ENCODE measurements around the gene FURIN. TPM values are rescaled to one million over a fixed set of nuclear protein-coding genes. Genes with fewer than 3 reads are reported as not detected.
A peak's percentile ranks its signal among the peaks of the same experiment; 100 is the strongest.

FURIN gene
- total RNA-seq, 1 experiment from 2014 or later, result 62.0 TPM

GRCh38 chr15:90931828-90932659, 63.7 kb downstream of the FURIN start, which contains the start of gene HDDC3:
HDDC3 (minus strand) TSS chr15:90932549; CDS start chr15:90932540, 9 bp downstream.
- POLR2A ChIA-PET, result interaction anchor here (0.5 to 0.6 kb wide), 2 partner anchors 16 to 418 kb away, joined by 3 to 4 read pairs; no protein-coding TSS in a partner anchor
- H3K9me3 ChIP-seq (ENCODE audit: control insufficient read depth, insufficient read depth, low read depth, low read length), result no peaks in the 10 kb centered on the region

More at GRCh38 chr15:90931828-90932659, 63.7 kb downstream of the FURIN start, which contains the start of gene HDDC3:
- peaks cover 2% of the 10 kb centered on the region; the same call in 1 of the 2 replicates for H3K36me3 ChIP-seq (ENCODE audit: control insufficient read depth, insufficient read depth, low read length)
- H3K27me3 ChIP-seq (ENCODE audit: control insufficient read depth, insufficient read depth, low read length), result no peaks in the 10 kb centered on the region
- intact Hi-C loops (cut with micrococcal nuclease; ENCODE audit: unreplicated experiment) (no loop called here), in situ Hi-C loops (cut with HindIII; ENCODE audit: low pct_unique_long_range_greater_than_20kb, low sequenced_read_pairs) (no loop called here)
- ATAC-seq (peak; percentile 75), DNase-seq (ENCODE audit: low read depth, low spot score) (no peak)
- peak within 1 kb of the TSS; percentile 99 for H3K27ac ChIP-seq (ENCODE audit: low read length)
- peaks cover 29% of the 10 kb centered on the region for H3K4me1 ChIP-seq (ENCODE audit: control insufficient read depth, insufficient read depth, low read length)
- CTCF ChIA-PET, result interaction anchor here (0.5 to 3.1 kb wide), 15 partner anchors 8 to 389 kb away, joined by 3 to 16 read pairs (median 4); partner anchors contain the start of gene MAN2A2
- TF ChIP-seq TCF7L2 (IDR thresholded peaks at IDR 0.05; ENCODE audit: low read depth, low read length) (no peak), SIN3A (IDR thresholded peaks at IDR 0.05; ENCODE audit: borderline replicate concordance, insufficient read depth, low read depth, low read length) (0 out of 2 replicates have a peak, but pooled peaks have one; percentile 51), REST (IDR thresholded peaks at IDR 0.05; ENCODE audit: insufficient read depth in 1 of 2, low read depth in 2 of 2, low read length in 1 of 2) (peak in 1 of 2 experiments; percentile 63; a peak in 1 of 4 replicates), CTCF (IDR thresholded peaks at IDR 0.05) (peak; percentile 94), POLR2AphosphoS5 (IDR thresholded peaks at IDR 0.05; ENCODE audit: low read depth, low read length) (no peak; the same call in 1 of the 2 replicates)
- BruUV-seq (replicated peaks), result no TSS peak
- peak within 1 kb of the TSS; percentile 76 to 78 for H3K4me3 ChIP-seq (ENCODE audit: low read depth in 2 of 2, low read length in 2 of 2)
